ENCODE measurements around the gene FGF14.

FGF14 gene

GRCh38 chr13:102002287-102002686 is 399.6 kb downstream of the FGF14 start:
- Histone ChIP-seq H3K27ac (ENCODE audit: insufficient read depth in 1 of 2, low read depth in 1 of 2, low read length in 2 of 2, poor library complexity in 1 of 2, severe bottlenecking in 2 of 2) (no peak overlapping the region), H3K9me3 (ENCODE audit: control extremely low read depth in 1 of 5, control insufficient read depth in 4 of 5, insufficient read depth in 2 of 5, low read depth in 1 of 5, low read length in 4 of 5) (no peaks in the 10 kb centered on the region), H3K27me3 (replicated peaks in 2 of 5; ENCODE audit: control insufficient read depth in 4 of 5, insufficient read depth in 5 of 5, low read length in 4 of 5) (no peaks in the 10 kb centered on the region), H3K4me1 (ENCODE audit: control extremely low read depth in 1 of 4, control insufficient read depth in 4 of 4, insufficient read depth in 4 of 4, low read length in 3 of 4) (no peaks in the 10 kb centered on the region), H3K36me3 (ENCODE audit: control insufficient read depth in 4 of 4, insufficient read depth in 4 of 4, low read length in 3 of 4) (no peaks in the 10 kb centered on the region), H3K4me3 (ENCODE audit: control insufficient read depth in 1 of 7, extremely low read depth in 1 of 7, insufficient read depth in 4 of 7, low read depth in 2 of 7, low read length in 6 of 7) (no peak overlapping the region)
- CTCF ChIA-PET = interaction anchor here (0.8 kb wide), 1 partner anchor 30 kb away, joined by 3 read pairs; no protein-coding TSS in a partner anchor
- no CpG with 5 or more reads among the region's 3 CpGs for WGBS (ENCODE audit: insufficient coverage)
- no peak for DNase-seq
- POLR2A ChIA-PET = no interaction called here

GRCh38 chr13:102000764-102001163 is 401.1 kb downstream of the FGF14 start:
- Histone ChIP-seq H3K27ac (ENCODE audit: insufficient read depth in 1 of 2, low read depth in 1 of 2, low read length in 2 of 2, poor library complexity in 1 of 2, severe bottlenecking in 2 of 2) (no peak overlapping the region), H3K4me1 (ENCODE audit: control extremely low read depth in 1 of 4, control insufficient read depth in 4 of 4, insufficient read depth in 4 of 4, low read length in 3 of 4) (no peaks in the 10 kb centered on the region), H3K27me3 (replicated peaks in 2 of 5; ENCODE audit: control insufficient read depth in 4 of 5, insufficient read depth in 5 of 5, low read length in 4 of 5) (no peaks in the 10 kb centered on the region), H3K9me3 (ENCODE audit: control extremely low read depth in 1 of 5, control insufficient read depth in 4 of 5, insufficient read depth in 2 of 5, low read depth in 1 of 5, low read length in 4 of 5) (no peaks in the 10 kb centered on the region), H3K4me3 (ENCODE audit: control insufficient read depth in 1 of 7, extremely low read depth in 1 of 7, insufficient read depth in 4 of 7, low read depth in 2 of 7, low read length in 6 of 7) (no peak overlapping the region), H3K36me3 (ENCODE audit: control insufficient read depth in 4 of 4, insufficient read depth in 4 of 4, low read length in 3 of 4) (no peaks in the 10 kb centered on the region)
- ChIA-PET CTCF (no interaction called here), POLR2A (no interaction called here)
- DNase-seq = no peak

- ChIA-PET POLR2A (no interaction called here), CTCF (no interaction called here)
- no CpG with 5 or more reads among the region's 1 CpG for WGBS (ENCODE audit: insufficient coverage)
- Histone ChIP-seq H3K4me1 (ENCODE audit: control extremely low read depth in 1 of 4, control insufficient read depth in 4 of 4, insufficient read depth in 4 of 4, low read length in 3 of 4) (no peaks in the 10 kb centered on the region), H3K36me3 (ENCODE audit: control insufficient read depth in 4 of 4, insufficient read depth in 4 of 4, low read length in 3 of 4) (no peaks in the 10 kb centered on the region), H3K9me3 (ENCODE audit: control extremely low read depth in 1 of 5, control insufficient read depth in 4 of 5, insufficient read depth in 2 of 5, low read depth in 1 of 5, low read length in 4 of 5) (no peaks in the 10 kb centered on the region), H3K4me3 (ENCODE audit: control insufficient read depth in 1 of 7, extremely low read depth in 1 of 7, insufficient read depth in 4 of 7, low read depth in 2 of 7, low read length in 6 of 7) (no peak overlapping the region), H3K27ac (ENCODE audit: insufficient read depth in 1 of 2, low read depth in 1 of 2, low read length in 2 of 2, poor library complexity in 1 of 2, severe bottlenecking in 2 of 2) (no peak overlapping the region), H3K27me3 (replicated peaks in 2 of 5; ENCODE audit: control insufficient read depth in 4 of 5, insufficient read depth in 5 of 5, low read length in 4 of 5) (no peaks in the 10 kb centered on the region)
- DNase-seq = no peak
Observed at GRCh38 chr13:101998129-101998528, 403.7 kb downstream of the FGF14 start.

- H3K36me3 ChIP-seq (ENCODE audit: control insufficient read depth in 4 of 4, insufficient read depth in 4 of 4, low read length in 3 of 4) = no peaks in the 10 kb centered on the region
- no peaks in the 10 kb centered on the region for H3K27me3 ChIP-seq (replicated peaks in 2 of 5; ENCODE audit: control insufficient read depth in 4 of 5, insufficient read depth in 5 of 5, low read length in 4 of 5)
- no peak overlapping the region for H3K4me3 ChIP-seq (ENCODE audit: control insufficient read depth in 1 of 7, extremely low read depth in 1 of 7, insufficient read depth in 4 of 7, low read depth in 2 of 7, low read length in 6 of 7)
- DNase-seq = no peak
- POLR2A ChIA-PET = no interaction called here
- WGBS (ENCODE audit: insufficient coverage) = no CpG with 5 or more reads among the region's 3 CpGs
- H3K27ac ChIP-seq (ENCODE audit: insufficient read depth in 1 of 2, low read depth in 1 of 2, low read length in 2 of 2, poor library complexity in 1 of 2, severe bottlenecking in 2 of 2) = no peak overlapping the region
- CTCF ChIA-PET = no interaction called here
- H3K9me3 ChIP-seq (ENCODE audit: control extremely low read depth in 1 of 5, control insufficient read depth in 4 of 5, insufficient read depth in 2 of 5, low read depth in 1 of 5, low read length in 4 of 5) = no peaks in the 10 kb centered on the region
- H3K4me1 ChIP-seq (ENCODE audit: control extremely low read depth in 1 of 4, control insufficient read depth in 4 of 4, insufficient read depth in 4 of 4, low read length in 3 of 4) = no peaks in the 10 kb centered on the region
Observed at GRCh38 chr13:101996954-101997353, 404.9 kb downstream of the FGF14 start.

- H3K4me1 ChIP-seq (ENCODE audit: control extremely low read depth in 1 of 4, control insufficient read depth in 4 of 4, insufficient read depth in 4 of 4, low read length in 3 of 4) = no peaks in the 10 kb centered on the region
- H3K27ac ChIP-seq (ENCODE audit: insufficient read depth in 1 of 2, low read depth in 1 of 2, low read length in 2 of 2, poor library complexity in 1 of 2, severe bottlenecking in 2 of 2) = no peak overlapping the region
- peaks cover 0 to 3% (median 0%) of the 10 kb centered on the region in 5 experiments for H3K9me3 ChIP-seq (ENCODE audit: control extremely low read depth in 1 of 5, control insufficient read depth in 4 of 5, insufficient read depth in 2 of 5, low read depth in 1 of 5, low read length in 4 of 5)
- H3K4me3 ChIP-seq (ENCODE audit: control insufficient read depth in 1 of 7, extremely low read depth in 1 of 7, insufficient read depth in 4 of 7, low read depth in 2 of 7, low read length in 6 of 7) = no peak overlapping the region
- H3K27me3 ChIP-seq (replicated peaks in 2 of 5; ENCODE audit: control insufficient read depth in 4 of 5, insufficient read depth in 5 of 5, low read length in 4 of 5) = no peaks in the 10 kb centered on the region
- ChIA-PET POLR2A (no interaction called here), CTCF (no interaction called here)
- H3K36me3 ChIP-seq (ENCODE audit: control insufficient read depth in 4 of 4, insufficient read depth in 4 of 4, low read length in 3 of 4) = no peaks in the 10 kb centered on the region
- no peak for DNase-seq
- WGBS (ENCODE audit: insufficient coverage) = 89% methylated on average over 1 of the region's 5 CpGs
Observed at GRCh38 chr13:101989798-101990350, 412.0 kb downstream of the FGF14 start.

GRCh38 chr13:101988140-101988539 is 413.7 kb downstream of the FGF14 start:
- ChIA-PET POLR2A (no interaction called here), CTCF (no interaction called here)
- WGBS (ENCODE audit: insufficient coverage) = 89% methylated on average over 1 of the region's 4 CpGs
- Histone ChIP-seq H3K27me3 (replicated peaks in 2 of 5; ENCODE audit: control insufficient read depth in 4 of 5, insufficient read depth in 5 of 5, low read length in 4 of 5) (no peaks in the 10 kb centered on the region), H3K4me1 (ENCODE audit: control extremely low read depth in 1 of 4, control insufficient read depth in 4 of 4, insufficient read depth in 4 of 4, low read length in 3 of 4) (no peaks in the 10 kb centered on the region), H3K36me3 (ENCODE audit: control insufficient read depth in 4 of 4, insufficient read depth in 4 of 4, low read length in 3 of 4) (no peaks in the 10 kb centered on the region), H3K9me3 (ENCODE audit: control extremely low read depth in 1 of 5, control insufficient read depth in 4 of 5, insufficient read depth in 2 of 5, low read depth in 1 of 5, low read length in 4 of 5) (peaks cover 0 to 3% (median 0%) of the 10 kb centered on the region in 5 experiments), H3K27ac (ENCODE audit: insufficient read depth in 1 of 2, low read depth in 1 of 2, low read length in 2 of 2, poor library complexity in 1 of 2, severe bottlenecking in 2 of 2) (no peak overlapping the region), H3K4me3 (ENCODE audit: control insufficient read depth in 1 of 7, extremely low read depth in 1 of 7, insufficient read depth in 4 of 7, low read depth in 2 of 7, low read length in 6 of 7) (no peak overlapping the region)
- DNase-seq = no peak

GRCh38 chr13:101986316-101986715 is 415.5 kb downstream of the FGF14 start:
- Histone ChIP-seq H3K9me3 (ENCODE audit: control extremely low read depth in 1 of 5, control insufficient read depth in 4 of 5, insufficient read depth in 2 of 5, low read depth in 1 of 5, low read length in 4 of 5) (peaks cover 0 to 3% (median 0%) of the 10 kb centered on the region in 5 experiments), H3K27me3 (replicated peaks in 2 of 5; ENCODE audit: control insufficient read depth in 4 of 5, insufficient read depth in 5 of 5, low read length in 4 of 5) (no peaks in the 10 kb centered on the region), H3K4me3 (ENCODE audit: control insufficient read depth in 1 of 7, extremely low read depth in 1 of 7, insufficient read depth in 4 of 7, low read depth in 2 of 7, low read length in 6 of 7) (no peak overlapping the region), H3K27ac (ENCODE audit: insufficient read depth in 1 of 2, low read depth in 1 of 2, low read length in 2 of 2, poor library complexity in 1 of 2, severe bottlenecking in 2 of 2) (no peak overlapping the region), H3K36me3 (ENCODE audit: control insufficient read depth in 4 of 4, insufficient read depth in 4 of 4, low read length in 3 of 4) (no peaks in the 10 kb centered on the region), H3K4me1 (ENCODE audit: control extremely low read depth in 1 of 4, control insufficient read depth in 4 of 4, insufficient read depth in 4 of 4, low read length in 3 of 4) (no peaks in the 10 kb centered on the region)
- CTCF ChIA-PET = no interaction called here
- POLR2A ChIA-PET = no interaction called here
- DNase-seq = no peak
- no CpG with 5 or more reads among the region's 2 CpGs for WGBS (ENCODE audit: insufficient coverage)
